CD4-positive, alpha-beta T cell treated with Interleukin-1 beta for 1 hour (primary cell): ENCODE results near the gene NGEF.

ENCODE experiments used
- DNase-seq, 2 donors: peaks; one replicate each; pipeline ENCODE4 v3.0.0-alpha.2; 2020 to 2022

NGEF gene

GRCh38 chr2:232993231-232993821, 19.7 kb downstream of the NGEF start:
- DNase-seq: no peak

GRCh38 chr2:232986155-232986554, 26.9 kb downstream of the NGEF start:
- DNase-seq: no peak

DNA sequence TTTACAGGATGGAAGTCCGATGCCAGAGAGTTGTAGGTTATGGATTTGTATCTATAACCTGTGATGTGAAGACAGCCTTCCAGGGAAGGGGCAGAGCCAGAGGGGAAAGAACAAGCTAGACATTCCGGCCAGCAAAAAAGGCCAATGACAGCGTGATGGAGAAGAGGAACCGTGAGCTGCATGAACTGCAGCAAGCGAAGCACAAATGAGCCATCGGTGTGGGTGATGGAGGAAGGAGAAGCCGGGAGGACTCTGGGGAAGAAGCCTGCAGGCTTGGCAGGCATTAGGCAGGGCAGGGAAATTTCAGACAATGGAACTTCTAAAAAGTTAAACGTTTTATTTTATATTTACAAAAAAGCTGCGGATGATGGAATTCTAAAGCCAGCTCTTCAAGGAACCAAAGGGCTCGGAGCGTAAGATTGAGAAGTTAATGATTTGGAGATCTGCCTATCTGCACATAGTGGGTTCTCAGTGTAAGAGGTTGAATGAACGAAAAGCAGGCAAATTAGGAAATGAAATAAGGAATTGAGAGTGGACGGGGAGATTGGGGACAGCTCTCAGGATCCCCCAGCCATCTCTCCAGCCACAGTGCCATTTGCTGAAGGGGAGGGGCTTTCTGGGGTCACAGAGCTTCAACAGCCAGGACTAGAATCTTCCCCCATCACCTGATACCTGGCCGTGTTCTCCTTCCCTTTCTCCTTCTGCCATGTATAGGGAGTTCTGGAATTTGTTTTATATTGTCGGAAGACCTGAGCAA, 28.4 kb downstream of the NGEF start:
- DNase-seq: no peak

DNA sequence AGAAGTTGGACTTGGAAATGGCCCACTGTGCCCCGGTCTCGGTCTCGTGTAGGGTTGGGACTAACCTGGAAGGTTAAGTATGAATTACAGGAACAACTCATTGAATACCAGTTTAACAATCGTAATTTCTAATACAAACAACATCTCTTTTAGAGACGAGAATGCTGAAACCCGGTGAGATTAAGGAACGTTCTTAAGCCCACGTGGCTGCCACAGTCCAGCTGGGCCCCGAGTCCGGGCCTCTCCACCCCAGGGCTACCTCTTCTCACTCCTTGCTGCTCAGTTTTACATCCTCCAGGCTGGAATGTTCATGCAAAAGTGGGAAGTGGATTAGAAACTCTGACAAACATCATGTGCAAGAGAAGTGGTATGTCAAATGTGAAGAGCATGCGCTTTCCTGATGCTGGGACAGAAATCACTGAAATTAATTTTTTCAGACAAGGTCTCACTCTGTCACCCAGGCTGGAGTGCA, 29.4 kb downstream of the NGEF start:
- DNase-seq: no peak

- DNase-seq: no peak
These were observed 30.0 kb downstream of the NGEF start for GRCh38 chr2:232982926-232983668.

DNA sequence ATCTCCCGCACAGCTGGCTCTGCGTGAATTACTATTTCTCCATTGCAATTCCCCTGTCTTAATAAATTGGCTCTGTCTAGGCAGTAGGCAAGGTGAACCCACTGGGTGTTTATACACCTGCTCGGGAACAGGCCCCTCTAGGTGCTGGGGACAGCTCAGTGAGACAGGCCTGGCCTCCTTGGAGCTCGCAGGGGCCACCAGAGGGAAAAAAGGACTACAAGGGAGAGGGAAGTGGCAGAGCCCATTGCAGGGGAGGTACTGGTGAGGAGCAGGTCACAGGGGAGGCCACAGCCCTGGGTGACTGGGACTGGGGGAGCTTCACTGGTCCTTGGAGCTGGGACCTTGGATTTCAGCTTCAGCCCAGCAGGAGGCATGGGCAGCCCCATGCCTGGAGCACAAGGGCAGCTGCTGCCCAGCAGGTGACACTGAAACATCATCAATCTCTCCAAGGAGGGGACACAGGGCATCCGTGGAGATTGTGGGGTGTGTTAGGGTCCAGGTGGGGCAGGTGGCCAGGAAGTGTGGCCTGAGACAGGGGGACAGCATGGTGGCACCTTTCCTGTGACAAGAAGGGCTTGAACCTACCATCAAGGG, 31.2 kb downstream of the NGEF start:
- DNase-seq: no peak

- DNase-seq: no peak
These were observed 31.7 kb downstream of the NGEF start for GRCh38 chr2:232981356-232981755.

DNA sequence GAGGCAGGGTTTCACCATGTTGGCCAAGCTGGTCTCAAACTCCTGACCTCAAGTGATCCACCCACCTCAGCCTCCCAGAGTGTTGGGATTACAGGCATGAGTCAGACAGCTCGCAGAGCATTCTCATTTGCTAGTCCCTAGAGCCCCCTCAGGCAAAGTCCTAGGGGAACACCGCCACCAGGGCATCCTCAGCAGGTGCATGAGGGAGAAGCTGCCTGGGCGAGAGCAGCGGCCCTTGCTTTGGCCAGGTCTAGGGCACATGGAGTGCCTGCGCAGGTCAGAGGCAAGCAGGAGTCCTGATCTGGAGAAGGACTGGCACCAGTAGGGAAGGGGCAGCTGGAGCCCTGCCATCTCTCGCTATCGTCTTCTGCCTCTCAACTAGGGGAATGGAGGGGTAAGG, 32.4 kb downstream of the NGEF start:
- DNase-seq: no peak

DNA sequence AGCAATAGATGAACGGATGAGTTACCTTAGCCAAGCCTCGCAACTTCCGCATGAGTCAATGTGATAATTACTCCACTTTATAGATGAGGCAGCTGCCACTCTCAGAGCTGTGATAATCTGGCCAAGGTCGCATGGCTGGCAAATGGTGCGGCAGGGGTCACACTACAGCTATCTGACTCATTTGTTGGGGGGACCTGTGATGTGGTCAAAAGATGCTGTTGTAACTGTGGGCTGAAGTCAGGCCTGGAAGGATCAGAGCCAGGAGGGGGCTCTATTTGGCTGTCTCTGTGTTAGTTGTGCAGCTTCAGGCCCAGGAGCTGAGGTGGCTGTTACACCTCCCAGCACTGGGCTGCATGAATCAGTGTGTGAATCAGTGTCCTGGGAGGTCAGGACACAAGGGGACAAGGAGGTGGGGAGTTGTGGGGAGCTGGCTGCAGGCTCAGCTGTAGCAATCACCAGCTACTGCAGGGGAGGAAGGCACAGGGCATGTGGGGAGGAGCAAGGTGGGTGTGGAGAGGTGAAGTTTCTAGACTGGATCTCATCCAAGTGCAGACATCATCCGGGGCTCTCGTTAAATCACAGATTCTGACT, 33.1 kb downstream of the NGEF start:
- no peak for DNase-seq

GRCh38 chr2:232977438-232977971, 35.6 kb downstream of the NGEF start:
- DNase-seq: no peak

GRCh38 chr2:232976666-232977437, 36.2 kb downstream of the NGEF start:
- no peak for DNase-seq

DNA sequence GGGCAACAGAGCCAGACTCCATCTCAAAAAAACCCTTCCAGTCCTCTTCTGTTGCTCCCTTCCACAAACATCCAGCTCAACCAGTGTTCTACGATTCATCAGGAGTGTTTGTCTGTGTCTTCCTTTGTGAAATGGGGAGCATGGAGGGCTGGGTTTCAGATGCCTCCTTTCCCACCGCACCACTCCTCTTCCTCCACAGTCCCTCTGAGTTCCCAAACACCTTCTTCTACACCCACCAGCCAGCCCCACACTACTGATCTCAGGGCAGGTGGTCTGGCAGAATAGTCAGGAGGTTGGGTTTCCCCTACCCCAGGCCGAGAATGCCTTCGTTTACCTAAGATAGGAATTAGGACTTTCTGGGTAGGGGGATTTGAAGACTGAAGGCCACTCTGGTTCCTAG, 36.9 kb downstream of the NGEF start:
- no peak for DNase-seq

- no peak for DNase-seq
These were observed 38.7 kb downstream of the NGEF start for GRCh38 chr2:232974396-232974795.

- DNase-seq: no peak
These were observed 39.3 kb downstream of the NGEF start for GRCh38 chr2:232973796-232974195.

DNA sequence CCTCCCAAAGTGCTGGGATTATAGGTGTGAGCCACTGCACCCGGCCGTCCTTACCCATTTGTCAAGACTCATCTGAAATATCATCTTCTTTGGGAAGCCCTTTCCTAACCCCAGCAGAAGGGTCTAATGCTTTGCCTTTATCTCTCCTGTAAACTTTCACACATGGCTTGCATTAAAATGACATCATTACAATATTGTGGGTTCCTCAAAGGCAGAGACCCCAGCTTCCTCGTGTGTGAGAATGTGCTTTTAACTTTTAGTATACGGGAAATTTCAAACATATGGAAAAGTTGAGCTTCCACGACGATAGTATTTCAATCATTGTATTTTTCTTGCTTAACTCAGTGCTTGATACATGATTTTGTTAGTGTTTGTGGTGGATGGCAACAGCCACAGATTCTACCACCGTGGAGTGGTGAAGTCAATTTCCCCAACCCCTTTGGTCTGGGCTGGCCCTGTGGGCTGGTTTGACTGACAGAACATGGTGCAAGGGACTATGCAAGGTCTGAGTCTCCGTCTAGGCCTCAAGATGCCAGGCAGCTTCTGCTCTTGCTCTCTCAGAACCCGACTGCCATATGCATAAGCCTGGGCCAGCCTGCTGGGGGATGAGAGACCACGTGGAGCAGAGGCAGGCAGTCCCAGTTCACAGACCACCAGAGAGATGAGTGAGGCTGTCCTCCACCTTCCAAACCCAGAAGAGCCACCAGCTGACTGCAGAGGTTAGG, 39.9 kb downstream of the NGEF start:
- DNase-seq: no peak

DNA sequence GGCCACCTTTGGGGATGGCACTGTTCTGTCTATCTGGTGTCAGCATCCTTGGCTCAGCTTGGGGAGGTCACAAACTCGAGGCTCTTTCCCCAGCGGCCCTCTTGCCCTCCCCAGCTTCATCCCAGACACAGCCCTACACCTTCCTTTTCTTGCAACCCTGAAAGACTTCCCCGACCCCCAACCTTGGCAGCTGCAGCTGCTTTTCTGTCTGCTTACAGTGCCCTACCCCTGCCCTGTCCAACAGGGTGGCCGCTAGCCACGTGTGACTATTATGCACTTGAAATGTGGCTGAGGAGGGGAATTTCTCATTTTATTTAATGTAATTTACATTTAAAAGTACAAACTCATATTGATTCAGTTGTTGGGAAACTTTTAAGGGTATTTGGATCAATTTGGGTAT, 41.3 kb downstream of the NGEF start:
- DNase-seq: no peak

DNA sequence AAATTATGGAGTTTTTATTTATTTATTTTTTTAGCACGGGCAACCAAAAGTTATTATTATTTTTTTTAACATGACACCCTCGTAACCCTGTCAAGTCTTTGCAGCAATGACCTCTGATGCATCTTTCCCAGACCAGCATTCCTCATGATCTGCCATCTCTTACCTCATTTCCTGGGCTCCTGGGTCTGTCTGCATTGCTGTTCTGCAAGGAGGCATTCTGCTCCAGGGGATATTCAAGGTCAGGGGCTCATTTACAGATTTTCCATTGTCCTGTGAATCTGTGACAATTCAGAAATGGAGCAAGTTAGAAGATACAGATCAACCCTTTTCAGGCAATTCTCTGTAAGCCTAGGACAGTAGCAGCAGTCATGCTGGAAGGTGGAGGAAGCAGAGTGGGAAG, 43.0 kb downstream of the NGEF start:
- DNase-seq: no peak

DNA sequence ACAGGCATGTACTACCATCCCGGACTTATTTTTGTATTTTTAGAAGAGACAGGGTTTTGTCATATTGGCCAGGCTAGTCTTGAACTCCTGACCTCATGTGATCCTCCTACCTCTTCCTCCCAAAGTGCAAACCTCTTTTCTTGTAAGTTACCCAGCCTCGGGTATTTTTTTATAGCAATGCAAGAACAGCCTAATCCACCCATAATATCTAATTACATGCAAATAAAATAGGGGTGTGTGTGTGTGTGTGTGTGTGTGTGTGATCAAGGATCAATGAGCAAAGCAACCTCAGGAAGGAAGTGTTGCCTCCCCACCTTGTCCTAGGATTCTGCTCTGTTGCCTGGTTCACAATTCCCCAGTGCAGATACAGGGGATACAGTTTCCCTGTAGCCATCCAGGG, 45.6 kb downstream of the NGEF start:
- DNase-seq: no peak

- DNase-seq: no peak
These were observed 46.9 kb downstream of the NGEF start for GRCh38 chr2:232966122-232966521.

- DNase-seq: no peak
These were observed 49.1 kb downstream of the NGEF start for GRCh38 chr2:232963913-232964312.

- DNase-seq: no peak
These were observed 52.2 kb downstream of the NGEF start for GRCh38 chr2:232960862-232961261.
